ENCODE results near the gene STX7.
"Not testable (repeated sequence)": the region's sequence is repeated elsewhere in the genome, so short reads cannot be mapped to it uniquely, and the experiment has no call there.

DNA sequence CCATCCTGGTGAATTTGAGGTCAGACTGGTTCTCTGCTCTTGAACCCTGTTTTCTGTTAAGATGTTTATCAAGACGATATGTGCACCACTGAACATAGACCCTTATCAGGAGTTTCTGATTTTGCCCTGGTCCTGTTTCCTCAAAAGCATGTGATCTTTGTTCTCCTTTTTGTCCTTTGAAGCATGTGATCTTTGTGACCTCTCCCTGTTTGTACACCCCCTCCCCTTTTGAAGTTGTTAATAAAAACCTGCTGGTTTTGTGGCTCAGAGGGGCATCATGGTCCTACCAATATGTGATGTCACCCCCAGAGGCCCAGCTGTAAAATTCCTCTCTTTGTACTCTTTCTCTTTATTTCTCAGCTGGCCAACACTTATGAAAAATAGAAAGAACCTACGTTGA is 21.6 kb upstream of the STX7 start:
- not testable (repeated sequence) for TF ChIP-seq CTCF (IDR thresholded peaks at IDR 0.05; ENCODE audit: borderline replicate concordance, extremely low read depth, low read length, poor library complexity, severe bottlenecking); EZH2 (IDR thresholded peaks at IDR 0.05; ENCODE audit: borderline replicate concordance, low read depth, low read length, severe bottlenecking)
